ENCODE data around the gene DSCAML1. TPM values are rescaled to one million over a fixed set of nuclear protein-coding genes. Genes with fewer than 3 reads are reported as not detected.

Gene DSCAML1
- total RNA-seq, 1 experiment from 2014 or later = not detected

- no TSS peak for BruUV-seq (replicated peaks)
- Histone ChIP-seq H3F3A (ENCODE audit: low read length, unreplicated experiment) (no peaks in the 10 kb centered on the region), H3K27me3 (ENCODE audit: low read length) (peaks cover 72% of the 10 kb centered on the region), H3K4me2 (ENCODE audit: low read length) (no peak overlapping the region), H3K9ac (ENCODE audit: low read length) (no peak overlapping the region), H3K4me3 (ENCODE audit: low read length) (no peak overlapping the region), H3K79me2 (ENCODE audit: low read length) (no peaks in the 10 kb centered on the region), H3K36me3 (ENCODE audit: low read depth, low read length) (no peaks in the 10 kb centered on the region), H4K20me1 (ENCODE audit: low read length) (no peaks in the 10 kb centered on the region), H3K9me3 (ENCODE audit: low read length) (no peaks in the 10 kb centered on the region), H3K4me1 (ENCODE audit: insufficient read depth, low read length) (peaks cover 8% of the 10 kb centered on the region), H3K27ac (ENCODE audit: low read length) (no peak overlapping the region), H3K9me2 (replicated peaks; ENCODE audit: low read length) (no peaks in the 10 kb centered on the region), H2AFZ (ENCODE audit: low read length) (no peak overlapping the region)
- intact Hi-C loops (cut with micrococcal nuclease) = no loop called here
- DNase-seq (no peak), ATAC-seq (no peak)
- TF ChIP-seq EZH2 (IDR thresholded peaks at IDR 0.05; ENCODE audit: low read length, unreplicated experiment) (no peak), EZH2phosphoT487 (IDR thresholded peaks at IDR 0.05; ENCODE audit: borderline replicate concordance, low read length) (no peak), CTCF (conservative IDR thresholded peaks at IDR 0.05; ENCODE audit: low read depth, low read length) (no peak)
- CTCF ChIA-PET = no interaction called here
- POLR2A ChIA-PET (ENCODE audit: unreplicated experiment) = no interaction called here
Measured at GRCh38 chr11:117825538-117826189, 28.6 kb upstream of the DSCAML1 start.

GRCh38 chr11:117824571-117825537 is 27.8 kb upstream of the DSCAML1 start, which contains the start of gene FXYD2:
FXYD2 (minus strand) TSS chr11:117824744; CDS start chr11:117824678, 66 bp downstream.
- H2AFZ ChIP-seq (ENCODE audit: low read length) = no peak within 1 kb of the TSS
- no TSS peak for BruUV-seq (replicated peaks)
- H3K4me3 ChIP-seq (ENCODE audit: low read length) = no peak within 1 kb of the TSS
- H3K4me1 ChIP-seq (ENCODE audit: insufficient read depth, low read length) = peaks cover 8% of the 10 kb centered on the region
- H4K20me1 ChIP-seq (ENCODE audit: low read length) = no peaks in the 10 kb centered on the region
- ATAC-seq (no peak), DNase-seq (no peak)
- no peak within 1 kb of the TSS for H3K27ac ChIP-seq (ENCODE audit: low read length)
- no peak within 1 kb of the TSS for H3K4me2 ChIP-seq (ENCODE audit: low read length)
- no peaks in the 10 kb centered on the region for H3K36me3 ChIP-seq (ENCODE audit: low read depth, low read length)
- TF ChIP-seq CTCF (conservative IDR thresholded peaks at IDR 0.05; ENCODE audit: low read depth, low read length) = no peak
- TF ChIP-seq EZH2phosphoT487 (IDR thresholded peaks at IDR 0.05; ENCODE audit: borderline replicate concordance, low read length) = no peak
- no peak for TF ChIP-seq EZH2 (IDR thresholded peaks at IDR 0.05; ENCODE audit: low read length, unreplicated experiment)
- no peaks in the 10 kb centered on the region for H3K9me2 ChIP-seq (replicated peaks; ENCODE audit: low read length)
- ChIA-PET CTCF (no interaction called here), POLR2A (ENCODE audit: unreplicated experiment) (no interaction called here)
- H3K9me3 ChIP-seq (ENCODE audit: low read length) = no peaks in the 10 kb centered on the region
- H3F3A ChIP-seq (ENCODE audit: low read length, unreplicated experiment) = no peaks in the 10 kb centered on the region
- intact Hi-C loops (cut with micrococcal nuclease) = no loop called here
- H3K27me3 ChIP-seq (ENCODE audit: low read length) = peaks cover 64% of the 10 kb centered on the region
- H3K9ac ChIP-seq (ENCODE audit: low read length) = no peak within 1 kb of the TSS
- H3K79me2 ChIP-seq (ENCODE audit: low read length) = no peaks in the 10 kb centered on the region
